HepG2 (cell line): Measurements from ENCODE around the gene MGAT1. TPM values are rescaled to one million over a fixed set of nuclear protein-coding genes. Genes with fewer than 3 reads are reported as not detected.

Experiments
- ATAC-seq: fragments of 200-7000 bp; cut with Tn5 transposase; 3 replicates; pipeline ENCODE4 v1.9.1; 2020; ENCODE audit warnings: mild to moderate bottlenecking, moderate library complexity
- BruUV-seq: library from RNA; stranded (reverse); fragments of 400-500 nt; replicated peaks from 2 replicates; lab custom pipeline; 2021; lab: Mats Ljungman, UMichigan
- CTCF ChIA-PET: fragments of 300-600 bp; formaldehyde crosslinking; extraction: SDS; loops from one replicate; lab custom pipeline; 2021; ENCODE audit warnings: low total read pairs, inconsistent platforms, low intra/inter-chr PET ratio; lab: Yijun Ruan, JAX
- POLR2A ChIA-PET: fragments of 350-600 bp; sonication (Branson Sonifier 250); formaldehyde crosslinking; loops from one replicate; lab custom pipeline; 2020; ENCODE audit warnings: antibody characterized with exemption, inconsistent platforms; lab: Yijun Ruan, JAX
- DNase-seq: peaks from one replicate; pipeline ENCODE4 v3.0.0-alpha.2; 2015; ENCODE audit warnings: low spot score
- FAIRE-seq: peaks from 3 replicates; lab custom pipeline; 2011; peaks lifted over from hg19 to GRCh38; lab: Jason Lieb, UNC
- H2AFZ ChIP-seq: one replicate; pipeline ENCODE4 v1.6.1; 2011; ENCODE audit warnings: low read length, inconsistent platforms
- H3K27ac ChIP-seq: fragments of 300-600 bp; 3 replicates; pipeline ENCODE4 v1.8.0; 2011; ENCODE audit warnings: mixed run types, mild to moderate bottlenecking, mixed read lengths, low read length, inconsistent platforms; ENCODE audit not compliant: insufficient read depth; ENCODE audit errors: extremely low read length
- H3K27me3 ChIP-seq, 2 experiments: fragments of 200-600 bp in 1 of 2; 2 replicates in 1 of 2; 3 replicates in 1 of 2; pipeline versions ENCODE4 v1.6.0 to v1.8.0; 2011; ENCODE audit warnings: low read length in 2 of 2, mild to moderate bottlenecking in 2 of 2, moderate library complexity in 2 of 2, inconsistent platforms in 1 of 2; ENCODE audit not compliant: insufficient read depth in 2 of 2, control insufficient read depth in 1 of 2
- H3K36me3 ChIP-seq, 2 experiments: fragments of 200-600 bp in 1 of 2; replicated peaks in 1 of 2; 2 replicates in 1 of 2; 3 replicates in 1 of 2; pipeline versions ENCODE4 v1.5.1 to v1.8.0; 2011; ENCODE audit warnings: low read length in 2 of 2, inconsistent platforms in 1 of 2; ENCODE audit not compliant: insufficient read depth in 2 of 2, control insufficient read depth in 1 of 2
- H3K4me1 ChIP-seq: 2 replicates; pipeline ENCODE4 v1.5.1; 2012; ENCODE audit warnings: low read length, inconsistent platforms; ENCODE audit not compliant: insufficient read depth
- H3K4me2 ChIP-seq: 2 replicates; pipeline ENCODE4 v1.6.0; 2011; ENCODE audit warnings: low read depth, low read length, inconsistent platforms
- H3K4me3 ChIP-seq, 3 experiments: fragments of 200-600 bp in 1 of 3; sonication (generic), shearing (Covaris generic) in 1 of 3; replicated peaks in 1 of 3; 2 replicates each; pipeline ENCODE4 v1.5.1; 2011 to 2016; ENCODE audit warnings: low read length in 3 of 3, inconsistent platforms in 2 of 3, low read depth in 2 of 3, mild to moderate bottlenecking in 2 of 3, control low read depth in 1 of 3, mixed read lengths in 1 of 3; ENCODE audit not compliant: insufficient read depth in 1 of 3
- H3K79me2 ChIP-seq: one replicate; pipeline ENCODE4 v1.6.1; 2011; ENCODE audit warnings: low read length, inconsistent platforms; ENCODE audit not compliant: insufficient read depth
- H3K9ac ChIP-seq: 2 replicates; pipeline ENCODE4 v1.6.0; 2011; ENCODE audit warnings: mild to moderate bottlenecking, low read depth, low read length, inconsistent platforms; ENCODE audit not compliant: insufficient read depth
- H3K9me3 ChIP-seq: 2 replicates; pipeline ENCODE4 v1.5.1; 2012; ENCODE audit warnings: mild to moderate bottlenecking, low read length
- H4K20me1 ChIP-seq: 2 replicates; pipeline ENCODE4 v1.6.0; 2011; ENCODE audit warnings: inconsistent platforms, mild to moderate bottlenecking, low read length, moderate library complexity; ENCODE audit not compliant: insufficient read depth
- ARHGAP35 ChIP-seq: sonication (generic); formaldehyde crosslinking; IDR thresholded peaks from 2 replicates; pipeline ENCODE4 v1.9.0; 2022; ENCODE audit warnings: mild to moderate bottlenecking, inconsistent platforms, moderate library complexity, missing genetic modification reagents, borderline replicate concordance
- ELF1 ChIP-seq: sonication (generic); formaldehyde crosslinking; IDR thresholded peaks from 2 replicates; pipeline ENCODE4 v1.4.0; 2020; ENCODE audit warnings: missing genetic modification reagents
- HOXA3 ChIP-seq: sonication (generic); formaldehyde crosslinking; IDR thresholded peaks from 2 replicates; pipeline ENCODE4 v1.5.0; 2020; ENCODE audit warnings: missing genetic modification reagents
- MYNN ChIP-seq: sonication (generic); formaldehyde crosslinking; IDR thresholded peaks from 2 replicates; pipeline ENCODE4 v1.4.0; 2020; ENCODE audit warnings: mild to moderate bottlenecking, low read depth, missing genetic modification reagents
- NCOR1 ChIP-seq: fragments of 200-600 bp; sonication (generic); IDR thresholded peaks from 2 replicates; pipeline ENCODE4 v1.7.0; 2017; ENCODE audit warnings: antibody characterized with exemption, low read length, borderline replicate concordance
- SALL1 ChIP-seq: sonication (generic); formaldehyde crosslinking; IDR thresholded peaks from 2 replicates; pipeline ENCODE4 v1.8.0; 2022; ENCODE audit warnings: mild to moderate bottlenecking, missing genetic modification reagents
- TEAD3 ChIP-seq: optimal IDR thresholded peaks from 2 replicates; pipeline ENCODE3; 2016; ENCODE audit warnings: borderline replicate concordance
- ZNF143 ChIP-seq: sonication (generic); formaldehyde crosslinking; IDR thresholded peaks from 2 replicates; pipeline ENCODE4 v1.4.0; 2020; ENCODE audit warnings: missing genetic modification reagents
- ZNF44 ChIP-seq: sonication (generic); formaldehyde crosslinking; IDR thresholded peaks from 2 replicates; pipeline ENCODE4 v1.5.1; 2020; ENCODE audit warnings: mild to moderate bottlenecking, missing genetic modification reagents
- ZNF687 ChIP-seq: sonication (generic); formaldehyde crosslinking; IDR thresholded peaks from 2 replicates; pipeline ENCODE4 v1.5.1; 2020; ENCODE audit warnings: mild to moderate bottlenecking, missing genetic modification reagents, moderate library complexity
- ZNF75D ChIP-seq: sonication (generic); formaldehyde crosslinking; IDR thresholded peaks from 2 replicates; pipeline ENCODE4 v1.8.1; 2023; ENCODE audit warnings: missing genetic modification reagents, mild to moderate bottlenecking, borderline replicate concordance
- ZNF780A ChIP-seq: sonication (generic); formaldehyde crosslinking; IDR thresholded peaks from 2 replicates; pipeline ENCODE4 v1.8.0; 2022; ENCODE audit warnings: mild to moderate bottlenecking, missing genetic modification reagents, moderate library complexity
- WGBS: methylation state at CpG from one replicate; pipeline ENCODE4 v1.1.6; 2017; ENCODE audit warnings: low lambda C conversion rate; 5-methylcytosine and 5-hydroxymethylcytosine counted together
- in situ Hi-C: cut with HindIII; loops from 2 replicates; pipeline ENCODE4 v1.10.0; 2017; ENCODE audit warnings: low pct_unique_long_range_greater_than_20kb; ENCODE audit not compliant: extremely low pct_ligation_motif_present
- intact Hi-C: fragments of 100-400 bp; cut with micrococcal nuclease; formaldehyde crosslinking; loops from one replicate; pipeline ENCODE4 v1.10.0; 2022; ENCODE audit not compliant: unreplicated experiment
- polyA plus RNA-seq, 8 experiments: library from polyadenylated mRNA; depleted of rRNA in 3 of 8; stranded (reverse) in 7 of 8; unstranded in 1 of 8; fragments of >200 nt; fragmentation: Illumina TruSeq in 4 of 8; extraction: Trizol in 4 of 8; gene quantifications; 2 replicates each; pipeline versions ENCODE4 v1.2.1 to v1.2.3, GENCODE V29; 2011 to 2016; ENCODE audit warnings: low read depth in 4 of 8, missing spikeins in 1 of 8, mixed read lengths in 1 of 8; ENCODE audit not compliant: insufficient read depth in 1 of 8
- total RNA-seq, 5 experiments: library from RNA; depleted of rRNA; stranded (reverse); fragments of >200 nt; fragmentation: Illumina TruSeq; extraction: Trizol; gene quantifications; 2 replicates each; pipeline ENCODE4 v1.2.3, GENCODE V29; 2016; ENCODE audit warnings: low read depth in 1 of 5

The MGAT1 gene
- total and polyA plus RNA-seq, 2 of the 13 experiments (the other 11 are each of a cell fraction or from before 2014, with no cell fraction given), result 50.1 to 55.3 TPM

GRCh38 chr5:180785794-180786221, 16.8 kb downstream of the MGAT1 start:
- Histone ChIP-seq H3K27me3 (0 out of 5 replicates have a peak, but pooled peaks cover 0 to 4% of the 10 kb centered on the region in 2 experiments), H2AFZ (no peak overlapping the region), H4K20me1 (no peaks in the 10 kb centered on the region), H3K4me1 (peaks cover 12% of the 10 kb centered on the region), H3K79me2 (no peaks in the 10 kb centered on the region), H3K9me3 (no peaks in the 10 kb centered on the region), H3K4me3 (no peak overlapping the region), H3K4me2 (peak overlapping the region; percentile 44; the same call in 1 of the 2 replicates), H3K27ac (no peak overlapping the region), H3K36me3 (peaks cover 8 to 12% of the 10 kb centered on the region in 2 experiments; a peak in 4 of 5 replicates), H3K9ac (no peak overlapping the region)
- ChIA-PET POLR2A (interaction anchor here (1.4 to 2.0 kb wide), 2 partner anchors 23 to 25 kb away, joined by 5 to 8 read pairs; no protein-coding TSS in a partner anchor), CTCF (interaction anchor here (1.8 kb wide), 1 partner anchor 13 kb away, joined by 8 read pairs; no protein-coding TSS in a partner anchor)
- FAIRE-seq (no peak), ATAC-seq (peak; percentile 23; the same call in 2 of the 3 replicates), DNase-seq (no peak)
- 51% methylated on average over 4 of the region's 5 CpGs for WGBS
- peak; percentile 12 for TF ChIP-seq TEAD3
- TF ChIP-seq ZNF44 (CRISPR knock-in tag), result no peak
- TF ChIP-seq SALL1 (CRISPR knock-in tag), result 0 out of 2 replicates have a peak, but pooled peaks have one; percentile 17
- TF ChIP-seq ELF1, result peak; percentile 22; the same call in 1 of the 2 replicates
- no peak for TF ChIP-seq ZNF75D (CRISPR knock-in tag)
- in situ Hi-C loops (loop anchor here (10.0 kb wide), 1 partner anchor 369 kb away; no protein-coding TSS in a partner anchor), intact Hi-C loops (loop anchor here (2.0 kb wide), 2 partner anchors 13 to 373 kb away; no protein-coding TSS in a partner anchor)
- no TSS peak for BruUV-seq

- no peaks in the 10 kb centered on the region for H4K20me1 ChIP-seq
- intact Hi-C loops, result loop anchor here (2.0 kb wide), 2 partner anchors 14 to 374 kb away; no protein-coding TSS in a partner anchor
- FAIRE-seq (no peak), DNase-seq (peak; percentile 51), ATAC-seq (peak; percentile 22; the same call in 2 of the 3 replicates)
- no peak overlapping the region; the same call in 1 of the 2 replicates for H3K9ac ChIP-seq
- BruUV-seq, result no TSS peak
- H3K4me3 ChIP-seq, result no peak overlapping the region
- H3K36me3 ChIP-seq, result peaks cover 4 to 7% of the 10 kb centered on the region in 2 experiments; a peak in 2 of 5 replicates
- ChIA-PET CTCF (interaction anchor here (0.8 to 1.8 kb wide), 4 partner anchors 14 to 84 kb away, joined by 3 to 8 read pairs (median 4); partner anchors contain the start of gene ZFP62), POLR2A (interaction anchor here (1.4 to 2.0 kb wide), 2 partner anchors 23 to 25 kb away, joined by 5 to 8 read pairs; no protein-coding TSS in a partner anchor)
- H3K4me2 ChIP-seq, result peak overlapping the region; percentile 44
- H3K79me2 ChIP-seq, result no peaks in the 10 kb centered on the region
- H3K4me1 ChIP-seq, result peaks cover 12% of the 10 kb centered on the region
- H3K9me3 ChIP-seq, result no peaks in the 10 kb centered on the region
- 48% methylated on average over 10 of the region's 15 CpGs for WGBS
- no peak overlapping the region for H3K27ac ChIP-seq
- H2AFZ ChIP-seq, result no peak overlapping the region
- H3K27me3 ChIP-seq, result peaks cover 0 to 5% of the 10 kb centered on the region in 2 experiments; a peak in 1 of 5 replicates
- in situ Hi-C loops, result loop anchor here (10.0 kb wide), 1 partner anchor 370 kb away; no protein-coding TSS in a partner anchor
- TF ChIP-seq HOXA3 (CRISPR knock-in tag), result no peak
- TF ChIP-seq ZNF143 (CRISPR knock-in tag), result no peak
- no peak for TF ChIP-seq ZNF780A
- peak; percentile 30; the same call in 1 of the 2 replicates for TF ChIP-seq ZNF687 (CRISPR knock-in tag)
- TF ChIP-seq ARHGAP35 (CRISPR knock-in tag), result no peak
- TF ChIP-seq MYNN (CRISPR knock-in tag), result no peak
- no peak for TF ChIP-seq NCOR1
Observed at GRCh38 chr5:180785121-180785781, 17.4 kb downstream of the MGAT1 start.
